Gastroesophageal sphincter (tissue), 4 donors: Measurements from ENCODE around the gene PUS1. TPM values are rescaled to one million over a fixed set of nuclear protein-coding genes. Genes with fewer than 3 reads are reported as not detected.
"Not testable (repeated sequence)": the region's sequence is repeated elsewhere in the genome, so short reads cannot be mapped to it uniquely, and the experiment has no call there.

Experiments
- ATAC-seq: fragments of 150-250 bp; one replicate; pipeline ENCODE4 v1.9.1; 2016; ENCODE audit warnings: mild to moderate bottlenecking, moderate library complexity
- H3K27ac ChIP-seq, 4 donors: fragments of 200-600 bp; sonication (generic) in 3 of 4; 1 replicate in 3 of 4; 2 replicates in 1 of 4; pipeline ENCODE4 v1.5.1; 2016 to 2019
- H3K27me3 ChIP-seq: fragments of 200-600 bp; sonication (generic); one replicate; pipeline ENCODE4 v1.5.1; 2019
- H3K36me3 ChIP-seq, 2 donors: fragments of 200-600 bp; sonication (generic); one replicate each; pipeline ENCODE4 v1.5.1; 2019; ENCODE audit warnings: control low read depth in 1 of 2
- H3K4me1 ChIP-seq, 3 donors: fragments of 200-600 bp; sonication (generic); 1 replicate in 2 of 3; 2 replicates in 1 of 3; pipeline ENCODE4 v1.5.1; 2016 to 2019; ENCODE audit warnings: control low read depth in 2 of 3
- H3K4me3 ChIP-seq, 2 donors: fragments of 200-600 bp; sonication (generic); one replicate each; pipeline ENCODE4 v1.5.1; 2019; ENCODE audit warnings: mild to moderate bottlenecking in 1 of 2, moderate library complexity in 1 of 2
- H3K9me3 ChIP-seq, 3 donors: fragments of 200-600 bp; sonication (generic); one replicate each; pipeline ENCODE4 v1.5.1; 2017 to 2019; ENCODE audit warnings: control low read depth in 2 of 3
- CTCF ChIP-seq, 4 experiments: fragments of 200-600 bp in 2 of 4; fragments of 450-650 bp in 2 of 4; sonication (generic) in 1 of 4; IDR thresholded peaks; one replicate each; pipeline ENCODE4 v1.5.1; 2017 to 2019; ENCODE audit warnings: antibody characterized with exemption in 4 of 4, mild to moderate bottlenecking in 2 of 4, moderate library complexity in 2 of 4
- EP300 ChIP-seq: sonication (generic); formaldehyde crosslinking; IDR thresholded peaks from one replicate; pipeline ENCODE4 v1.6.1; 2017; ENCODE audit warnings: antibody characterized with exemption, mild to moderate bottlenecking
- POLR2A ChIP-seq, 2 donors: fragments of 450-650 bp; IDR thresholded peaks; one replicate each; pipeline ENCODE4 v1.6.1; 2017; ENCODE audit warnings: antibody characterized with exemption in 2 of 2, mild to moderate bottlenecking in 2 of 2, moderate library complexity in 1 of 2
- POLR2AphosphoS5 ChIP-seq: sonication (generic); formaldehyde crosslinking; IDR thresholded peaks from one replicate; pipeline ENCODE4 v1.6.1; 2017; ENCODE audit warnings: antibody characterized with exemption
- WGBS, 2 donors: methylation state at CpG; one replicate each; pipeline ENCODE4 v1.1.5; 2018; ENCODE audit warnings: low coverage in 1 of 2; 5-methylcytosine and 5-hydroxymethylcytosine counted together
- total RNA-seq, 4 donors: library from RNA; depleted of rRNA; stranded (reverse); fragments of >200 nt; gene quantifications; one replicate each; pipeline ENCODE4 v1.1.0, GENCODE V29; 2016

The PUS1 gene
- 10 to 100 TPM in 2 of 4 donors, 1 to 10 TPM in 2; 7.2 to 28.2 (median 13.1) TPM for total RNA-seq

GRCh38 chr12:131928711-131929580, at the start of gene PUS1:
Gene PUS1 (plus strand): TSS chr12:131929276. CDS start chr12:131929723, 447 bp downstream.
- Histone ChIP-seq H3K27ac (peak within 1 kb of the TSS; percentile 80 to 93 (median 91)), H3K27me3 (no peaks in the 10 kb centered on the region), H3K36me3 (peaks cover 0 to 25% of the 10 kb centered on the region in 2 donors), H3K9me3 (no peaks in the 10 kb centered on the region), H3K4me3 (peak within 1 kb of the TSS; percentile 52 to 92), H3K4me1 (peaks cover 0 to 40% (median 10%) of the 10 kb centered on the region in 3 donors)
- peak; percentile 92 for ATAC-seq
- TF ChIP-seq EP300 (no peak), POLR2AphosphoS5 (peak; percentile 95), CTCF (IDR thresholded peaks at IDR 0.05) (peak in 1 of 4 experiments; percentile 7), POLR2A (IDR thresholded peaks at IDR 0.05) (peak; percentile 48 to 83)
- 2% methylated on average over 23 of the region's 84 CpGs; no CpG with 5 or more reads in 1 of the 2 donors for WGBS, 2 donors

DNA sequence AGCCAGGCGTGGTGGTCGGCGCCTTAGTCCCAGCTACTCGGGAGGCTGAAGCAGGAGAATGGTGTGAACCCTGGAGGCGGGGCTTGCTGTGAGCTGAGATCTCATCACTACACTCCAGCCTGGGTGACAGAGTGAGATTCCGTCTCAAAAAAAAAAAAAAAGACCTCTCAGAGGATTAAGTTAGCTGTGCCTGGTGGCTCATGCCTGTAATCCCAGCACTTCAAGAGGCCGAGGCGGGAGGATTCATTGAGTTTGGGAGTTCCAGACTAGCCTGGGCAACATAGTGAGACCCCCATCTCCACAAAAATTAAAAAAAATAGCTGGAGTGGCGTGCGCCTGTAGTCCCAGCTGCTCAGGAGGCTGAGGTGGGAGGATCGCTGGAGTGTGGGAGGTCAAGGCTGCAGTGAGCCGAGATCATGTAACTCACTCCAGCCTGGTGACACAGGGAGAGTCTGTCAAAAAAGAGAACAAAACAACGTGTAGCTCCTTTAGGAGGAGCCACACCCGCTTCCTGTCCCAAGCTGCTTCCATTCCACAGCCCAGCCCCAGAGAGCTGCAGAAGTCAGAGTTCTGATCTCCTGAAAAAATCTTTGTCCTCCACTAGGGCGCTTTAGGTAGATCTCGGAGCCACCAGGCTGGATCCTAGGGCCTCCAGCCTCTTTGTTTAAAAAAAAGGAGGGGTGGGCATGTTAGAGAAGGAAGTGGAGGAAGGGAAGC, 46.1 kb upstream of the PUS1 start:
- Histone ChIP-seq H3K27ac (no peak overlapping the region), H3K4me1 (no peaks in the 10 kb centered on the region), H3K9me3 (peaks cover 0 to 9% (median 0%) of the 10 kb centered on the region in 3 donors), H3K4me3 (no peak overlapping the region), H3K27me3 (peaks cover 13% of the 10 kb centered on the region), H3K36me3 (no peaks in the 10 kb centered on the region)
- ATAC-seq: peak; percentile 13
- WGBS, 2 donors: 53 to 77% methylated on average over 4 to 13 of the region's 16 CpGs
- no peak for TF ChIP-seq POLR2AphosphoS5
- no peak for TF ChIP-seq CTCF (IDR thresholded peaks at IDR 0.05)
- TF ChIP-seq EP300: no peak
- TF ChIP-seq POLR2A (IDR thresholded peaks at IDR 0.05): no peak

- TF ChIP-seq CTCF (IDR thresholded peaks at IDR 0.05) (no peak), POLR2AphosphoS5 (no peak), EP300 (no peak), POLR2A (IDR thresholded peaks at IDR 0.05) (no peak)
- ATAC-seq: peak; percentile 19
- peaks cover 13% of the 10 kb centered on the region for H3K27me3 ChIP-seq
- no peaks in the 10 kb centered on the region for H3K36me3 ChIP-seq
- WGBS, 2 donors: 87% methylated on average over 4 of the region's 4 CpGs; no CpG with 5 or more reads in 1 of the 2 donors
- no peak overlapping the region for H3K4me3 ChIP-seq
- no peak overlapping the region for H3K27ac ChIP-seq
- no peaks in the 10 kb centered on the region for H3K4me1 ChIP-seq
- peaks cover 0 to 9% (median 0%) of the 10 kb centered on the region in 3 donors for H3K9me3 ChIP-seq
These were observed 45.6 kb upstream of the PUS1 start for GRCh38 chr12:131883521-131883900.

DNA sequence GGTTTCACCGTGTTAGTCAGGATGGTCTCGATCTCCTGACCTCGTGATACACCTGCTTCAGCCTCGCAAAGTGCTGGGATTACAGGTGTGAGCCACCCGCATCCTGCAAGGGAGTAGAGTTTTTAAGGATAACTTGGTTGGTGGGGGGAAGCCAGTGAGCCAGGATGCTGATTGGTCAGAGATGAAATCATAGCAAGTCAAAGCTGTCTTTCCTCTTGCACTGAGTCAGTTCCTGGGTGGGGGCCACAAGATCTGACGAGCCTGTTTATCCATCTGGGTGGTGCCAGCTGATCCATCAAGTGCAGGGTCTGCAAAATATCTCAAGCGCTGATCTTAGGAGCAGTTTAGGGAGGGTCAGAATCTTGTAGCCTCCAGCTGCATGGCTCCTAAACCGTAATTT, 44.0 kb upstream of the PUS1 start:
- H3K27ac ChIP-seq, ATAC-seq, H3K36me3 ChIP-seq, H3K9me3 ChIP-seq, H3K4me3 ChIP-seq, H3K4me1 ChIP-seq: not testable (repeated sequence)
- 40 to 89% methylated on average over 2 to 7 of the region's 8 CpGs for WGBS, 2 donors
- H3K27me3 ChIP-seq: peaks cover 13% of the 10 kb centered on the region

GRCh38 chr12:131885543-131886057, 43.5 kb upstream of the PUS1 start:
- peaks cover 0 to 9% (median 0%) of the 10 kb centered on the region in 3 donors for H3K9me3 ChIP-seq
- H3K27ac ChIP-seq: no peak overlapping the region
- no peak for ATAC-seq
- no peaks in the 10 kb centered on the region for H3K4me1 ChIP-seq
- no peak for TF ChIP-seq POLR2AphosphoS5
- no peak for TF ChIP-seq EP300
- no peak for TF ChIP-seq CTCF (IDR thresholded peaks at IDR 0.05)
- no peak for TF ChIP-seq POLR2A (IDR thresholded peaks at IDR 0.05)
- no peaks in the 10 kb centered on the region for H3K36me3 ChIP-seq
- WGBS, 2 donors: 88 to 89% methylated on average over 1 to 5 of the region's 7 CpGs
- no peak overlapping the region for H3K4me3 ChIP-seq
- peaks cover 10% of the 10 kb centered on the region for H3K27me3 ChIP-seq

- not testable (repeated sequence) for H3K36me3 ChIP-seq, ATAC-seq, H3K4me3 ChIP-seq, H3K9me3 ChIP-seq, H3K27ac ChIP-seq, H3K27me3 ChIP-seq
- WGBS, 2 donors: 0 to 79% methylated on average over 1 to 7 of the region's 8 CpGs
- peaks cover 0 to 21% (median 1%) of the 10 kb centered on the region in 3 donors for H3K4me1 ChIP-seq
These were observed 37.4 kb upstream of the PUS1 start for GRCh38 chr12:131891722-131892121.
